Activated T-cell treated with anti-CD3 and anti-CD28 coated beads for 1 hour (primary cell): ENCODE measurements around the gene NCK2.

ENCODE experiments used
- DNase-seq: peaks from one replicate; pipeline ENCODE4 v3.0.0-alpha.2; 2020; ENCODE audit warnings: low read depth

The NCK2 gene

GRCh38 chr2:105928086-105928485 is 183.4 kb downstream of the NCK2 start:
- no peak for DNase-seq

GRCh38 chr2:105928563-105928962 is 183.9 kb downstream of the NCK2 start:
- DNase-seq = no peak

DNA sequence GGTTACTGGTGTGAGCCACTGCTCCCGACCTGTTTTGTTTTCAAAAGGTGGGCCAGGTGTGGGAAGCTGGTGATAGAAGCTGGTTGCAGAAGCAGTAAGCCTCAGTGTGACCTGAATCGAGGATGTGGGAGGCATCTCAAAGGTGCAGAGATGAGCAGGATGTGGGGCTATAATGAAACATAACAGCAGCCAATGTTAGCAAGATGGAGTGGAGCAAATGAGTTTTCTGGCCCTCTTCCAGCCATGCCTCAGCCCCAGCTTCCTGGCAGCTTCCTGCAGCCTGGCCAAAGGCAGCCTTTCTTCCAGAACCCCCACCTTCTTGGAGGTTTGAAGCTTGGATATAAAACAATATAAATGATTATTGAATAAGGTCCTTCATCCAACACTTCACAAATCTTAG is 184.8 kb downstream of the NCK2 start:
- peak; percentile 27 for DNase-seq

- DNase-seq = no peak
These were observed 187.9 kb downstream of the NCK2 start for GRCh38 chr2:105932582-105932981.

- no peak for DNase-seq
These were observed 189.2 kb downstream of the NCK2 start for GRCh38 chr2:105933906-105934305.

- no peak for DNase-seq
These were observed 189.8 kb downstream of the NCK2 start for GRCh38 chr2:105934467-105934866.

- DNase-seq = no peak
These were observed 190.4 kb downstream of the NCK2 start for GRCh38 chr2:105935063-105935462.

DNA sequence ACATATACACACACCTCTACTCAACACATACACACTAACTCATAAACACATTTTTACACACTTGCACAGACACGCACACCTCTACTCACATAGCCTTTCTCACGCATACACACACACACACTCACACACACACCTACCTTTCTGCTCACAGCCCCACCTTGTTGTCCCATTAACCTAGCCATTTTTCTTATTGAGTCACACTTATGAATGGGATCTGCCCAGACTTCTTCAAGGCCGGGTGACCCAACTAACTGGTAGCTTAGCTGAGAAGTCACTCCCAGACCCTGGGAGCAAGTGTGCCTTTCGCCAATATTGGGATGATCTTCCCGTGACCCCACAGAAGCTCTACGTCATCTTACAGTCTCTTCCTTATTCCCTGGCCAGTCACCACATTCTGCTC is 192.2 kb downstream of the NCK2 start:
- DNase-seq = no peak

DNA sequence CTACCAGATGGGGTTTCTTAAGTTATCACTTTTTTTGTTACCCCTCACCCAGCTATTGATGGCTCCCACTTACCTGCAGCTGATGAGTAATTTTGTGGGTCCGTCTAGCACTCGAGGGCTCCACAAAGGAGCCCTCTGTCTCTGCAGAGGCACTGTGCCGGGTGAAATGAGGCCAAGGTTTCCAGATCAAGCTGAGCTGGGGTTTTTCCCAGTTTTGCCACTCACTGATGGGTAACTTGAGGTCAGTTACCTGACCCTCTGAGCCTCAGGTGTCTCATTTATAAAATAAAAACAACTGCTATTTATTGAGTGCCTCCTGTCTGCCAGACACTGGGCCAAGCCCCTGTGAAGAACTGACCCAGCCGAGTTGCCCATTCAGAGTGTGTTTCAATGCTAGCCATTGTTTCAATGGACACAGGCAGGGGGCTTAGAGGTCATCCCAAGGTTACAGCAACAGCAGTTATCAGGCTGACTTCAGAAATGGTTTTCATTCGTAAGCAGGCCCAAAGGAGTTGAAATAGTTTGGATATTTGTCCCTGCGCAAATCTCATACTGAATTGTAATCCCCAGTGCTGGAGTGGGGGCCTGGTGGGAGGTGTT is 192.9 kb downstream of the NCK2 start:
- DNase-seq = no peak
